Measurements from ENCODE around the gene ASB4. TPM values are rescaled to one million over a fixed set of nuclear protein-coding genes. Genes with fewer than 3 reads are reported as not detected.

ASB4 gene
- total RNA-seq, 4 donors from 2014 or later = not detected

- TF ChIP-seq POLR2AphosphoS5 (IDR thresholded peaks at IDR 0.05) = no peak
- no peak for TF ChIP-seq CTCF (IDR thresholded peaks at IDR 0.05)
- TF ChIP-seq EP300 (IDR thresholded peaks at IDR 0.05) = no peak
- no peak for TF ChIP-seq POLR2A (IDR thresholded peaks at IDR 0.05)
- Histone ChIP-seq H3K4me3 (no peak overlapping the region), H3K27me3 (no peaks in the 10 kb centered on the region), H3K36me3 (no peaks in the 10 kb centered on the region), H3K4me1 (no peaks in the 10 kb centered on the region), H3K27ac (no peak overlapping the region), H3K9me3 (no peaks in the 10 kb centered on the region)
- no peak for ATAC-seq
- WGBS, 2 donors (ENCODE audit: low coverage in 1 of 2) = 20 to 24% methylated on average over 1 to 3 of the region's 3 CpGs
These were observed 4.6 kb downstream of the ASB4 start for GRCh38 chr7:95490231-95490762.

DNA sequence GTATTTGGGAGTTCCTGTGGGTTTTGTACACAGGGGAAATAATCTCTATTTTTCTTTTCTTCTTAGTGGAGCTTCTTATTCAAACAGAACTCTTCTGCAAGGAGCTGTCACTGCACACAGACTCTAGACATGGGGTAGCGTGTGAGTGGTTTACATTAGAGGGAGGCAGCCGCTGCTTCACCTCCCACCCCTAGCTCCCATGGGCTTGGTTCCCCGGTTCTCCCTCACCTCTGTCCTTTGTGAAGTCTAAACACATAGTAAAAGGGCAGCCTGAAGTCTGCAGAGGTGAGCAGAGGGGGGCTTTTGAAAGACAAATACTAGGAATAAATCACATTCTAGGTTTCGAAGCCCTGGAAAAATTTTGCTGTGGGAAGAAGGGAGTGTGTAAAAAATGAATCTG lies 5.5 kb downstream of the ASB4 start:
- TF ChIP-seq CTCF (IDR thresholded peaks at IDR 0.05) (no peak), EP300 (IDR thresholded peaks at IDR 0.05) (no peak)
- WGBS, 2 donors (ENCODE audit: low coverage in 1 of 2) = 58 to 100% methylated on average over 2 to 3 of the region's 4 CpGs
- H3K27ac ChIP-seq = no peak overlapping the region
- no peaks in the 10 kb centered on the region for H3K27me3 ChIP-seq
- no peak for ATAC-seq
- no peak overlapping the region for H3K4me3 ChIP-seq
- H3K4me1 ChIP-seq = no peaks in the 10 kb centered on the region
- no peaks in the 10 kb centered on the region for H3K36me3 ChIP-seq
- H3K9me3 ChIP-seq = no peaks in the 10 kb centered on the region

GRCh38 chr7:95491634-95492314 lies 6.0 kb downstream of the ASB4 start:
- ATAC-seq = no peak
- no peaks in the 10 kb centered on the region for H3K36me3 ChIP-seq
- no peaks in the 10 kb centered on the region for H3K4me1 ChIP-seq
- WGBS, 2 donors (ENCODE audit: low coverage in 1 of 2) = 45 to 83% methylated on average over 1 to 2 of the region's 2 CpGs
- H3K27ac ChIP-seq = no peak overlapping the region
- TF ChIP-seq CTCF (IDR thresholded peaks at IDR 0.05) (no peak), POLR2A (IDR thresholded peaks at IDR 0.05) (no peak), EP300 (IDR thresholded peaks at IDR 0.05) (no peak), POLR2AphosphoS5 (IDR thresholded peaks at IDR 0.05) (no peak)
- H3K4me3 ChIP-seq = no peak overlapping the region
- no peaks in the 10 kb centered on the region for H3K27me3 ChIP-seq
- no peaks in the 10 kb centered on the region for H3K9me3 ChIP-seq

- Histone ChIP-seq H3K27me3 (no peaks in the 10 kb centered on the region), H3K27ac (no peak overlapping the region), H3K4me3 (no peak overlapping the region), H3K9me3 (no peaks in the 10 kb centered on the region), H3K4me1 (no peaks in the 10 kb centered on the region), H3K36me3 (no peaks in the 10 kb centered on the region)
- no peak for TF ChIP-seq EP300 (IDR thresholded peaks at IDR 0.05)
- TF ChIP-seq CTCF (IDR thresholded peaks at IDR 0.05) = no peak
- no peak for TF ChIP-seq POLR2A (IDR thresholded peaks at IDR 0.05)
- no peak for TF ChIP-seq POLR2AphosphoS5 (IDR thresholded peaks at IDR 0.05)
- ATAC-seq = no peak
These were observed 7.5 kb downstream of the ASB4 start for GRCh38 chr7:95493247-95493646.

DNA sequence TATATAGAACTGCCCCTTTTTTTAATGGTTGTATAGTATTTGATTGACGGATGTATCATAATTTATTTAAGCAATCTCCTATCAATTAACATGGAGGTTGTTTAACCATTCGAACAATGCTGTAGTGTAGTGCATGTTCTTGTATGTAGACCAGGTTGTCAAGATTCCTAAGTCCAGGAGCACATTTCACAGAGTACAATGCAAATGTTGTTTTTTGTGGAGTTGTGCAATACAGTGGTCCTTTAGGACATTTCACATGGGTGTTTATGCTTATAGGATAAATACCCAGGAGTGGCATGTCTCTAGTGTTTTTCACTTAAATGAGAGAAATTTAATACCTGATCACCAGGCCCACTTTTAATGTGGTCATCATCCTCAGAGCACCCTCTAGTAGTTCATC lies 8.1 kb downstream of the ASB4 start:
- Histone ChIP-seq H3K9me3 (no peaks in the 10 kb centered on the region), H3K4me3 (no peak overlapping the region), H3K4me1 (no peaks in the 10 kb centered on the region), H3K27me3 (no peaks in the 10 kb centered on the region), H3K27ac (no peak overlapping the region), H3K36me3 (no peaks in the 10 kb centered on the region)
- TF ChIP-seq POLR2AphosphoS5 (IDR thresholded peaks at IDR 0.05) (no peak), CTCF (IDR thresholded peaks at IDR 0.05) (no peak), POLR2A (IDR thresholded peaks at IDR 0.05) (no peak), EP300 (IDR thresholded peaks at IDR 0.05) (no peak)
- ATAC-seq = no peak
- WGBS, 2 donors (ENCODE audit: low coverage in 1 of 2) = 58 to 75% methylated on average over 2 of the region's 2 CpGs

All from gastroesophageal sphincter (tissue), 4 donors.